ENCODE measurements around the gene TMEM184B. TPM values are rescaled to one million over a fixed set of nuclear protein-coding genes. Genes with fewer than 3 reads are reported as not detected.

Gene TMEM184B
- total and polyA plus RNA-seq, 2 of the 8 experiments (the other 6 are each of a cell fraction or from before 2014, with no cell fraction given) = 41.6 to 81.0 TPM

DNA sequence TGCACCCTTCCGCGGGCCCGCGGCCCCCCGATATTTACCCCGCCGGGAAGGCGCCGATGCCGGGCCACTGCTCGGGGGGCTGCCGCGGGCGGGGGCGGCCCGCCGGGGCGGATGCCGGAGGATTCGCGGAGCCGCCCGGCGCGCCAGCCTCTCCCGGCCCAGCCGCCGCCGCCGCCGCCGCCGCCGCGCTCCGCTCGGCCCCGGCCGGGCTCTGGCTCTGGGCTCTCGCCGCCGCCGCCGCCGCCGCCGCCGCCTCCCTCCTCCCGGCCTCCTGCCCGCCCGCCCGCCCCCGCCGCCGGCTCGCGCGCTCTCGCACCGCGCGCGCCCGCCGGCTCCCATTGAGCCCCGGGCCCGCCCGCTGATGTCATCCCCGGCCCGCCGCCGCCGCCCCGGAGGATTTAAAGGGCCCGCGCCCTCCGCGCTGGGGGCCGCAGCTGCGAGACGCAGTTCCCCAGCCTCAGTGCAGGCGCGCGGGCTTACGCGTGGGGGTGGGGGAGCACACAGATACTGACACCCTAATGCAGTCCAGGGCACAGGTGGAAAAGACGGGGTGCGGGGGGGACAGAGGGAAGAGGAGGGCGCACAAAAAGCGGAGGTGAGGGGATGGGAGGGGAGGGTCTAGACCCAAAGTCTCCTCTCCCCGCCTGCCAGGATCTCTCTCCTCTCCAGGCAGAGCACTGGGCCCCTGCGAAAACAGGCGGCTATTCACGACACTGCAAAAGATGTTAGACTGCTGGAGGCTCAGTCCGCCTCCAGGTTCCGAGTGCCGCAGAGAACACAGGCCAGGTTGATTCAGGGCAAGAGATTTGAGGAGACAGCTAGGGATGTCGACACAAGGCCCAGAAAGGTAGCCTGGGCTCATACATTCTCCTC lies 44.5 kb upstream of the TMEM184B start, which contains the start of gene CSNK1E (continued):
- TF ChIP-seq BCL11A (IDR thresholded peaks at IDR 0.05; ENCODE audit: low read depth in 2 of 2, low read length in 2 of 2) (no peak), SAP30 (IDR thresholded peaks at IDR 0.05; ENCODE audit: insufficient read depth, insufficient replicate concordance, low read length) (no peak), MAFK (IDR thresholded peaks at IDR 0.05; ENCODE audit: low read depth, low read length) (no peak), GTF2F1 (IDR thresholded peaks at IDR 0.05; ENCODE audit: borderline replicate concordance, low read depth, low read length) (no peak), KDM4A (IDR thresholded peaks at IDR 0.05; ENCODE audit: low read depth, low read length, severe bottlenecking) (peak; percentile 12), POU5F1 (IDR thresholded peaks at IDR 0.05; ENCODE audit: low read depth, low read length) (no peak), RFX5 (IDR thresholded peaks at IDR 0.05; ENCODE audit: borderline replicate concordance, low read depth, low read length) (no peak), TCF12 (IDR thresholded peaks at IDR 0.05; ENCODE audit: low read depth, low read length) (no peak)
- TF ChIP-seq, protein P1, sequence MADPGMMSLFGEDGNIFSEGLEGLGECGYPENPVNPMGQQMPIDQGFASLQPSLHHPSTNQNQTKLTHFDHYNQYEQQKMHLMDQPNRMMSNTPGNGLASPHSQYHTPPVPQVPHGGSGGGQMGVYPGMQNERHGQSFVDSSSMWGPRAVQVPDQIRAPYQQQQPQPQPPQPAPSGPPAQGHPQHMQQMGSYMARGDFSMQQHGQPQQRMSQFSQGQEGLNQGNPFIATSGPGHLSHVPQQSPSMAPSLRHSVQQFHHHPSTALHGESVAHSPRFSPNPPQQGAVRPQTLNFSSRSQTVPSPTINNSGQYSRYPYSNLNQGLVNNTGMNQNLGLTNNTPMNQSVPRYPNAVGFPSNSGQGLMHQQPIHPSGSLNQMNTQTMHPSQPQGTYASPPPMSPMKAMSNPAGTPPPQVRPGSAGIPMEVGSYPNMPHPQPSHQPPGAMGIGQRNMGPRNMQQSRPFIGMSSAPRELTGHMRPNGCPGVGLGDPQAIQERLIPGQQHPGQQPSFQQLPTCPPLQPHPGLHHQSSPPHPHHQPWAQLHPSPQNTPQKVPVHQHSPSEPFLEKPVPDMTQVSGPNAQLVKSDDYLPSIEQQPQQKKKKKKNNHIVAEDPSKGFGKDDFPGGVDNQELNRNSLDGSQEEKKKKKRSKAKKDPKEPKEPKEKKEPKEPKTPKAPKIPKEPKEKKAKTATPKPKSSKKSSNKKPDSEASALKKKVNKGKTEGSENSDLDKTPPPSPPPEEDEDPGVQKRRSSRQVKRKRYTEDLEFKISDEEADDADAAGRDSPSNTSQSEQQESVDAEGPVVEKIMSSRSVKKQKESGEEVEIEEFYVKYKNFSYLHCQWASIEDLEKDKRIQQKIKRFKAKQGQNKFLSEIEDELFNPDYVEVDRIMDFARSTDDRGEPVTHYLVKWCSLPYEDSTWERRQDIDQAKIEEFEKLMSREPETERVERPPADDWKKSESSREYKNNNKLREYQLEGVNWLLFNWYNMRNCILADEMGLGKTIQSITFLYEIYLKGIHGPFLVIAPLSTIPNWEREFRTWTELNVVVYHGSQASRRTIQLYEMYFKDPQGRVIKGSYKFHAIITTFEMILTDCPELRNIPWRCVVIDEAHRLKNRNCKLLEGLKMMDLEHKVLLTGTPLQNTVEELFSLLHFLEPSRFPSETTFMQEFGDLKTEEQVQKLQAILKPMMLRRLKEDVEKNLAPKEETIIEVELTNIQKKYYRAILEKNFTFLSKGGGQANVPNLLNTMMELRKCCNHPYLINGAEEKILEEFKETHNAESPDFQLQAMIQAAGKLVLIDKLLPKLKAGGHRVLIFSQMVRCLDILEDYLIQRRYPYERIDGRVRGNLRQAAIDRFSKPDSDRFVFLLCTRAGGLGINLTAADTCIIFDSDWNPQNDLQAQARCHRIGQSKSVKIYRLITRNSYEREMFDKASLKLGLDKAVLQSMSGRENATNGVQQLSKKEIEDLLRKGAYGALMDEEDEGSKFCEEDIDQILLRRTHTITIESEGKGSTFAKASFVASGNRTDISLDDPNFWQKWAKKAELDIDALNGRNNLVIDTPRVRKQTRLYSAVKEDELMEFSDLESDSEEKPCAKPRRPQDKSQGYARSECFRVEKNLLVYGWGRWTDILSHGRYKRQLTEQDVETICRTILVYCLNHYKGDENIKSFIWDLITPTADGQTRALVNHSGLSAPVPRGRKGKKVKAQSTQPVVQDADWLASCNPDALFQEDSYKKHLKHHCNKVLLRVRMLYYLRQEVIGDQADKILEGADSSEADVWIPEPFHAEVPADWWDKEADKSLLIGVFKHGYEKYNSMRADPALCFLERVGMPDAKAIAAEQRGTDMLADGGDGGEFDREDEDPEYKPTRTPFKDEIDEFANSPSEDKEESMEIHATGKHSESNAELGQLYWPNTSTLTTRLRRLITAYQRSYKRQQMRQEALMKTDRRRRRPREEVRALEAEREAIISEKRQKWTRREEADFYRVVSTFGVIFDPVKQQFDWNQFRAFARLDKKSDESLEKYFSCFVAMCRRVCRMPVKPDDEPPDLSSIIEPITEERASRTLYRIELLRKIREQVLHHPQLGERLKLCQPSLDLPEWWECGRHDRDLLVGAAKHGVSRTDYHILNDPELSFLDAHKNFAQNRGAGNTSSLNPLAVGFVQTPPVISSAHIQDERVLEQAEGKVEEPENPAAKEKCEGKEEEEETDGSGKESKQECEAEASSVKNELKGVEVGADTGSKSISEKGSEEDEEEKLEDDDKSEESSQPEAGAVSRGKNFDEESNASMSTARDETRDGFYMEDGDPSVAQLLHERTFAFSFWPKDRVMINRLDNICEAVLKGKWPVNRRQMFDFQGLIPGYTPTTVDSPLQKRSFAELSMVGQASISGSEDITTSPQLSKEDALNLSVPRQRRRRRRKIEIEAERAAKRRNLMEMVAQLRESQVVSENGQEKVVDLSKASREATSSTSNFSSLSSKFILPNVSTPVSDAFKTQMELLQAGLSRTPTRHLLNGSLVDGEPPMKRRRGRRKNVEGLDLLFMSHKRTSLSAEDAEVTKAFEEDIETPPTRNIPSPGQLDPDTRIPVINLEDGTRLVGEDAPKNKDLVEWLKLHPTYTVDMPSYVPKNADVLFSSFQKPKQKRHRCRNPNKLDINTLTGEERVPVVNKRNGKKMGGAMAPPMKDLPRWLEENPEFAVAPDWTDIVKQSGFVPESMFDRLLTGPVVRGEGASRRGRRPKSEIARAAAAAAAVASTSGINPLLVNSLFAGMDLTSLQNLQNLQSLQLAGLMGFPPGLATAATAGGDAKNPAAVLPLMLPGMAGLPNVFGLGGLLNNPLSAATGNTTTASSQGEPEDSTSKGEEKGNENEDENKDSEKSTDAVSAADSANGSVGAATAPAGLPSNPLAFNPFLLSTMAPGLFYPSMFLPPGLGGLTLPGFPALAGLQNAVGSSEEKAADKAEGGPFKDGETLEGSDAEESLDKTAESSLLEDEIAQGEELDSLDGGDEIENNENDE (IDR thresholded peaks at IDR 0.05; ENCODE audit: insufficient replicate concordance, low read length) = no peak
